Stimulated activated naive CD4-positive, alpha-beta T cell treated with Interleukin-2 at 50 U/mL for 16 hours (primary cell): ENCODE measurements around the gene URI1.
"Not testable (repeated sequence)": the region's sequence is repeated elsewhere in the genome, so short reads cannot be mapped to it uniquely, and the experiment has no call there.

Source experiments
- DNase-seq: peaks from one replicate; lab custom pipeline; 2025; lab: John Stamatoyannopoulos, UW

Gene URI1

DNA sequence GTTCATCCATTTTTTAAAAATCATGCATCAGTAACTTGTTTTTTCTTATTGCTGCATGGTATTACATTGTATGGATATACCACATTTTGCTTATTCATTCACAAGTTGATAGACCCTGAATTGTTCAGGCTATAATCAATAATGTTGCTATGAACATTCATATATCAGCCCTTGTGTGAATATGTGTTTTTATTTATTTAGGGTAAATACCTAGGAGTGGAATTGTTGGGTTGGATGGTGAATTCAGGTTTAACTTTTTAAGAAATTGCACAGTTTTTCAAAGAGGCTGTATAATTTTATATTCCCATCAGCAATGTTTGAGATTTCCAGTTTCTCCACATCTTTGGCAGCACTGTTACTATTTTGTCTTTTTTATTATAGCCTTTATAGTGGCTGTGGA is 82.1 kb downstream of the URI1 start:
- DNase-seq: no peak

- no peak for DNase-seq
Measured at GRCh38 chr19:30026933-30027332, 84.9 kb downstream of the URI1 start.

DNA sequence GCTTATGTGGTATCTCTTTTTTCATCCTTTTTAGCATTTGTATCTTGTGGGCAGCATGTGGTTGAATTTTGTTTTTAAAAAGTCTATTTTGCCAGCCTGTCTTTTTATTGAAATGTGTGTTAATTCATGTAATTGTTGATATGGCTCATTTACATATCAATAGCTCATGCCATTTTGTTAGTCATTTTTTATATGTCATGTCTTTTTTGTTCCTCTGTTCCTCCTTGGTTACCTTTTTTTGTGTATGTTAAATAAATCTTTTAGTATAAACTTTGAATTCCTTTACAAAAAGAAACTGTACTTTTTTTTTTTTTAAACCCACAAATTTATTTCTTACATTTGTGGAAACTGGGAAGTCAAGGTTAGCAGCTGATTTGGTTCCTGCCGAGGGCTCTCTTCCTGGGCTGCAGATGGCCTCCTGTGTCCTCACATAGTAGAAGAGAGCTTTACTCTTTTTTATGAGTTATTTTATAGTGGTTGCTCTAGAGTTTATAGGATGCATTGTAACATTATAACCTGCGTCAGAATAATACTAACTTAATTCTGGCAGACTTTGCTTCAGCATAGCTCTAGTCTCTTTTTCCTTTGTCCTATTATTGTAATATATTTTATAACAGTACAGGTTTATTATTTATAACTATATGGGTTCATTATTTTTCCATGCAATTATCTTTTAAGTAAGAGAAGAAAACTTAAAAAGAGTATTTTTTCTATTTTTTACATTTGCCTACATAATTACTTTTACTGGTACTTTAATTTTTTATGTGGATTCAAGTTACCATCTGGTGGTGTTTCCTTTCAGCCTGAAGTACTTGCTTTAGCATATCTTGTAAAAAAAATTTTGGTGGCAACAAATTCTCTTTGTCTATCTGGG is 86.3 kb downstream of the URI1 start:
- DNase-seq: no peak

DNA sequence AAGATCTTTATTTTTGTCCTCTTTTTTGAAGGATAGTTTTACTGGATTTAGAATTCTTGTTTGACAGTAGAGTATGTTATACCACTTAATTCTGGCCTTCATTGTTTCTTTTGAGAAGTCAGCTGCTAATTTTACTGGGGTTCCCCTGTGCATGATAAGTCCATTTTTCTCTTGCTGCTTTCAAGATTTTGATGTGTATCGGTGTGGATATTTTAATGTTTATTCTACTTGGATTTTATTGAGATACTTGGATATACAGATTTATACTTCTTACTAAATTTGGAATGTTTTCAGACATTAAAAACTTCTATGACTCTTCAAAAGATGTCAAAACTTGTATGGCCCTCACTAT is 86.9 kb downstream of the URI1 start:
- no peak for DNase-seq

GRCh38 chr19:30029721-30030510 is 87.9 kb downstream of the URI1 start:
- no peak for DNase-seq

DNA sequence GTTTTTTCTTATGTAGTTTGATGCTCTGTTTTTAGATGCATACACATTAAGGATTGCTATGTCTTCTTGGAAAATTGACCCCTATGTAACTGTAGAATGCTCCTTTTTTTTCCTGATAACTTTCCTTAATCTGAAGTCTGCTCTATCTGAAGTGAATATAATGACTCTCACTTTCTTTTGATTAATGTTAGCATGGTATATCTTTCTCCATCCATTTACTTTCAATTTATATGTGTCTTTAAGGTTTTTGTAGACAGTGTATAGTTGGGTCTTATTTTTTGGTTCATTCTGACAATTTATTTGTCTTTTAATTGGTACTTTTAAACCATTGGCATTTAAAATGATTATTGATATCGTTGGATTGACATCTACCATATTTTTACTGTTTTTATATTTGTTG is 92.3 kb downstream of the URI1 start:
- DNase-seq: no peak

GRCh38 chr19:30036154-30037129 is 94.4 kb downstream of the URI1 start:
- DNase-seq: no peak

DNA sequence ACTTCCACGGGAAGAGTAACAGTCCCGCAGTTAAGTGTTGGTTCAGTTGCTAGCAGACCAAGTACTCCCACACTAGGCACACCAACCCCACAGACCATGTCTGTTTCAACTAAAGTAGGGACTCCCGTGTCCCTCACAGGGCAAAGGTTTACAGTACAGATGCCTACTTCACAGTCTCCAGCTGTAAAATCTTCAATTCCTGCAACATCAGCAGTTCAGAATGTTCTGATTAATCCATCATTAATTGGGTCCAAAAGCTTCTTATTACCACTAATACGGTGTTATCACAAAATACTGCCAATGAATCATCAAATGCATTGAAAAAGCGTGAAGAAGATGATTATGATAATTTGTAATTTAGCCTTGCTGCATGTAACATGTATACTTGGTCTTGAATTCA is 95.8 kb downstream of the URI1 start:
- no peak for DNase-seq

DNA sequence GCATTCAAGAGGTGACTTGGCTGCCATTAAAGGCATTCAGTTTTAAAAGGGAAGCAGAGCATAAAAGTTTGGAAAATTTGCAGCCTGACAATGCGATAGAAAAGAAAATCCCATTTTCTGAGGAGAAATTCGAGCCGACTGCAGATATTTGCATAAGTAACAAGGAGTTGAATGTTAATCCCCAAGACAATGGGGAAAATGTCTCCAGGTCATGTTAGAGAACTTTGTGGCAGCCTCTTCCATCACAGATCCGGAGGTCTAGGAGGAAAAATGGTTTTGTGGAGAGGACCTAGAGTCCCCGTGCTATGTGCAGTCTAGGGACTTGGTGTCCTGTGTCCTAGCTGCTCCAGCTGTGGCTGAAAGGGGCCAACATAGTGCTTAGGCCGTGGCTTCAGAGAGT is 99.9 kb downstream of the URI1 start:
- DNase-seq: not testable (repeated sequence)

GRCh38 chr19:30043008-30043407 is 101.0 kb downstream of the URI1 start:
- DNase-seq: not testable (repeated sequence)

DNA sequence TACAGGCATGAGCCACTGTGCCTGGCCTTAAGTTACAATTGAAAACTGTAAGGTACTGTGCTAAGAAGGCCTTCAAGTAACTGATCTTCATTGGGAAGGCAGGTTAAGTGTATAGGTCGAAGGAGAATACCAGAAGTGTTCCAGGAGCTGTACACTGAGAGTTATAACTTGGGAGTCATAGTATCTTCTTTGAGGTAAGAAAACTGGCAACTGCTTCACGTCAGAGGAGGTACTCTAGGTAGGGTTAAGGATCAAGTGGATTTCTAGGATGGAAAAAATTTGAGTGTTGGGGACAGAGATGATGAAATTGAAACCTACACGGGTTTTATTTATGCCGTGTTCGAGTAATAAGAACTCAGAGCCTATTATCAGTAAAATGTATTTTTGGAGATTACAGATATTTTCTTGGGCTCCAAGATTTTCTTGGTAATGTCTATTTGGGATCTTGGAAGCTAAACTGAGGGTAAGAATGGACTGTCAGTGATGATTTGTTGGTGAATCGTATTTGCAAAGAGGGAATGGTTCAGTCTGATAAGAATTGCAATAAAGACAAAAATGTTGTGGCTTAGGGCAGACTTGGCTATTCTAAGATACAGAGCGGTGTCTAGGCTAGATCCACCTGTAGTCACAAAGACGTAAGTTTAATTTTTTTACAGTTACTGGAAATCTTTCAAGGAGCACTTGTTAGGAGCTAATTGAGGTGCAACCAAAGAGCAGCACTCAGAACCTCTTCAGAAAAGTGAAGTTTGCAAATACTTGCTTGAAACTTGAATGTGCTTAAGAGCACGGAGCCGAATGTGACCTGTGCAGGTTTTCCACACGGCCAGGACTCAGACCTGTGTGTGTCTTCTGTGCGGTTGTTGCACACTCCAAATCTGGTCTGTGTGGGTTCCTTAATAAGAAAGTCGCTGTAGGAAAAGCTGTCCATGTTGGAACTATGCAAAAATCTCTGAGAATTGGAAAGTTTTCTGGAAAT is 102.5 kb downstream of the URI1 start:
- no peak for DNase-seq

DNA sequence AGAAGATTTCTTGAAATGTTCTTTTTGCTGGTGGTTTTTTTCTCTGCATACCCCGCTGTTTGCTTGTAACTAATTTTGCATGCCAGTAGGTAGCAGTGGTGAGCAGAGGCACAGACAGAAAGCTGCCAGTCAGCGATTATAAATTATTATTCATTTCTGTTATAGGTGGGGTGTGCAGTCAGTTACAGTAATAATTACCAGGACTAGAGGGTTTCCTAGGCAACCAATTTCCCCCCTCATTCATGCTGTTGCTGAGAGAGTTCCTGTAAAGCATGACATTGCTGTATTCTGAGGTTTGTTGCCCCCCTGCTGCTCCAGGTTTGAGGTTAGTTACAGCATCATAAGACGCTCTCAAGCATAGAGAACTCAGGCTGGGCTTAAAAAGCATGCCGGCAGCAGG is 104.5 kb downstream of the URI1 start:
- DNase-seq: no peak

DNA sequence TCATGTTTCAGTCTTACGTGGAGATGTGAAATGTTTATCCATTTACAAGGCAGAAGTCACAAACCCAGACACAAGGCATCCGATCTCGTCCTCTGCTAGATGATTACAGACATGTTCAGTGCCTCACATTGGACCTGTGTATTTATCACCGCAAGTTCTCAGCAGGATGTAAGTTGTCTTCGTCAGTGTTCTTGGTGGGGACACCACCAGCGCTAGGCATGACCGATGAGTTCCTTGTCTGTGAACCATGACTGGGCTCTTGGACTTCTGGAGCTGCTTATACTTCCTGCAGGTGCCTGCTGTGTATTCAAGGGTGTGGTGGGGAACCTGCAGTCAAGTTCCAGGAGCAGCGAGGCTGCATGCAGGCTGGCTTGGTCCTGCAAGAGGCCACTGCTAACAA is 105.4 kb downstream of the URI1 start:
- no peak for DNase-seq

- no peak for DNase-seq
Measured at GRCh38 chr19:30049226-30049625, 107.2 kb downstream of the URI1 start.

GRCh38 chr19:30049846-30050667 is 108.0 kb downstream of the URI1 start:
- DNase-seq: no peak

- no peak for DNase-seq
Measured at GRCh38 chr19:30052122-30053075, 110.4 kb downstream of the URI1 start.

DNA sequence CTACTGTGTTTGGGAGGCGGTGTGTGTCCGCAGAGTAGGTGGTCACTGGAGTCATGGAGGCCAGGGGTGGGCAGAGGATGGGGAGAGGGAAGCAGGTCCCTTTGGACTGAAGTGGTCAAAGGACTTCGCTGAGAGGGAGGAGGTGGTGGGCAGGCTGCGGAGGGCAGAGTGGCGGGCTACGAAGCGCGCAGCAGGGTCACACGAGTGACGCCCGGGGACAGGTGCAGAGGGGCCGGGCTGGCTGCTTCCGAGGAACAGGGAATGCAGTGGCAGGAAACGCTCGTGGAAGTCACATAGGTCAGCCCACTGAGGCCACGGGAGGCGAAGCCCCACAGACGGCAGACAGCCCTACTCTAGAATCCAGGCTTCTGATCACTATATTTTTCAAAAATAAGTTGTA is 111.5 kb downstream of the URI1 start:
- no peak for DNase-seq

DNA sequence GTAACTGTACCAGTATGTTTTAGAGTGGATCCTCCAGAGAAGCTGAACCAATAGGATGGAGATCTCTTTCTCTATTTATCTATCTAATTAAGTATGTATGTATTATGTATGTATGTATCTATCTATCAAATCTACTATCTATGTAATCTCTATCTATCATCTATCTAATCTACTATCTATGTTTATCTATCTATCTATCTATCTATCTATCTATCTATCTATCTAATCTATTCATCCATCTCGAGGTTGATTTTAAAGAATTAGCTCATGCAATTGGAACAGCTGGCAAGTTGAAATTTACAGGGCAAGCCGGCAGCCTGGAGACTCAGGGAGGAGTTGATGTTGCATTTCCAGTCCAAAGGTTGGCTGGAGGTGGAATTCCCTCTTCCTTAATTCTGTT is 112.2 kb downstream of the URI1 start:
- DNase-seq: no peak

GRCh38 chr19:30056580-30056979 is 114.5 kb downstream of the URI1 start:
- no peak for DNase-seq
